Bronchial epithelial cell (primary cell): ENCODE measurements around the gene ITPRIP. TPM values are rescaled to one million over a fixed set of nuclear protein-coding genes. Genes with fewer than 3 reads are reported as not detected.
A peak's percentile ranks its signal among the peaks of the same experiment; 100 is the strongest.

Experiments
- DNase-seq: peaks from one replicate; pipeline ENCODE4 v3.0.0-alpha.2; 2010; ENCODE audit warnings: low read depth
- FAIRE-seq: peaks from 2 replicates; lab custom pipeline; 2011; peaks lifted over from hg19 to GRCh38; lab: Jason Lieb, UNC
- H3K27me3 ChIP-seq: 2 replicates; pipeline ENCODE4 v1.5.1; 2011; ENCODE audit warnings: low read length; ENCODE audit not compliant: control insufficient read depth, insufficient read depth
- H3K36me3 ChIP-seq: 2 replicates; pipeline ENCODE4 v1.5.1; 2011; ENCODE audit warnings: low read length; ENCODE audit not compliant: control insufficient read depth, insufficient read depth
- H3K4me3 ChIP-seq: 2 replicates; pipeline ENCODE4 v1.5.1; 2011; ENCODE audit warnings: mild to moderate bottlenecking, low read depth, low read length, control low read depth
- total RNA-seq: library from RNA; depleted of rRNA; stranded (reverse); fragments of >200 nt; gene quantifications from 2 replicates; pipeline ENCODE4 v1.2.1, GENCODE V29; 2014
- TF ChIP-seq, protein P1 (sequence below): IDR thresholded peaks from 2 replicates; pipeline ENCODE4 v1.5.1; 2011; ENCODE audit warnings: mild to moderate bottlenecking, moderate library complexity, low read length, control low read depth, inconsistent platforms; ENCODE audit not compliant: insufficient read depth, severe bottlenecking

The ITPRIP gene
- total RNA-seq, 1 donor from 2014 or later: 12.9 TPM

DNA sequence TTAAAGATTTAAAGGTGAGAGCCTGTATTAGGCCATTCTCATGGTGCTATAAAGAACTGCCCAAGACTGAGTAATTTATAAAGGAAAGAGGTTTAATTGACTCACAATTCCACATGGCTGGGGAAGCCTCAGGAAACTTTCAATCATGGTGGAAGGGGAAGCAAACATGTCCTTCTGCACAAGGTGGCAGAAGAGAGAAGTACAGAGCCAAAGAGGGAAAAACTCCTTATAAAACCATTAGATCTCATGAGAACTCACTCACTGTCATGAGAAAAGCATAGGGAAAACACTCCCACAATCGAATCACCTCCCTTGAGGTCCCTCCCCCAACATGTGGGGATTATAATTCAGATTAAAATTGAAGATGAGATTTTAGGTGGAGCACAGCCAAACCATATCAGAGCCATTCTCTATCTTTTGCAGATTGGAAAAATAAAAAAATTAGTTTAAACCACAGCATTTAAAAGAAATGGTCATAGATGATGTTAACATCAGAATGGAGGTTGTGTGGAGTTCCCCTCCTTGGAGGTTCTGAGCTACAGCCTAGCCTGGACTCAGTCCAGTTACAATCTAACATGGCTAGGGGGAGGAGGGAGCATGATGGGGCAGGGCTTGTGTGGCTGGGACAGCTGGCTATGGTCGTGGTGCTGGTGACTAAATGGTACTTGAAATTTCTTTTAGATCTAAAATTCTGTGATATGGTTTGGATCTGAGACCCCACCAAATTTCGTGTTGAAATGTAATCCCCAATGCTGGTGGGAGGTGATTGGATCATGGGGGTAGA is 36.2 kb downstream of the ITPRIP start:
- TF ChIP-seq, protein P1, sequence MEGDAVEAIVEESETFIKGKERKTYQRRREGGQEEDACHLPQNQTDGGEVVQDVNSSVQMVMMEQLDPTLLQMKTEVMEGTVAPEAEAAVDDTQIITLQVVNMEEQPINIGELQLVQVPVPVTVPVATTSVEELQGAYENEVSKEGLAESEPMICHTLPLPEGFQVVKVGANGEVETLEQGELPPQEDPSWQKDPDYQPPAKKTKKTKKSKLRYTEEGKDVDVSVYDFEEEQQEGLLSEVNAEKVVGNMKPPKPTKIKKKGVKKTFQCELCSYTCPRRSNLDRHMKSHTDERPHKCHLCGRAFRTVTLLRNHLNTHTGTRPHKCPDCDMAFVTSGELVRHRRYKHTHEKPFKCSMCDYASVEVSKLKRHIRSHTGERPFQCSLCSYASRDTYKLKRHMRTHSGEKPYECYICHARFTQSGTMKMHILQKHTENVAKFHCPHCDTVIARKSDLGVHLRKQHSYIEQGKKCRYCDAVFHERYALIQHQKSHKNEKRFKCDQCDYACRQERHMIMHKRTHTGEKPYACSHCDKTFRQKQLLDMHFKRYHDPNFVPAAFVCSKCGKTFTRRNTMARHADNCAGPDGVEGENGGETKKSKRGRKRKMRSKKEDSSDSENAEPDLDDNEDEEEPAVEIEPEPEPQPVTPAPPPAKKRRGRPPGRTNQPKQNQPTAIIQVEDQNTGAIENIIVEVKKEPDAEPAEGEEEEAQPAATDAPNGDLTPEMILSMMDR: no peak
- FAIRE-seq: no peak
- H3K27me3 ChIP-seq: no peaks in the 10 kb centered on the region

DNA sequence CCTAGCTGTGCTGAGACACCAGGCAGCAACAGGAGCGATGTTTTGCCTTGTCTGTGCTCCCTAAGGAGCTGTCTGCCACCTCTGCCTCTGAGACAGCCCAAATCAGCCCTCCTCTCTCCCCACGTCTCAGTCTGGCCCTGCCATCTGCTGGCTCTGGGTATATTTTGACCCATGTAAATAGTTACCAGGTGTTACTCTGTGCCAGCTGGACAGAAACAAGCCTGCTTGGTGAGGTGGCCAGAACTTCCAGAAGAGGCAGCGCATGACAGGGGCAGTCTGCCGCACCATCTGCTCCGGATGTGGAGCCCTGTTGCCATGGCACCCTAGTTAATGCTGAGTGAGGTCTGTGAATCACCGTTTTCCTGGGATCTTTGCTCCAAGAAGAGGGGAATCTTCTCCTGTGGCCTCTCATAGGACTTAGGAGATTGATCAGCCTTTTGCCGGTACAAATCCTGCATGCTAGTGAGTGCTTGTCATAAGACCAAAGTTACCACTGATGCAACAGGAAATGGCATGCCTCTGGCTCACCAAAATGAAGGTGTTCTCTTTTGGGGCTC is 37.5 kb downstream of the ITPRIP start:
- Histone ChIP-seq H3K36me3 (no peaks in the 10 kb centered on the region), H3K4me3 (no peak overlapping the region), H3K27me3 (no peaks in the 10 kb centered on the region)
- TF ChIP-seq, protein P1: no peak
- DNase-seq (peak; percentile 91), FAIRE-seq (no peak)

More for the DNA sequence above, 36.2 kb downstream of the ITPRIP start:
- no peaks in the 10 kb centered on the region for H3K36me3 ChIP-seq
- no peak overlapping the region for H3K4me3 ChIP-seq
- no peak for DNase-seq

DNA sequence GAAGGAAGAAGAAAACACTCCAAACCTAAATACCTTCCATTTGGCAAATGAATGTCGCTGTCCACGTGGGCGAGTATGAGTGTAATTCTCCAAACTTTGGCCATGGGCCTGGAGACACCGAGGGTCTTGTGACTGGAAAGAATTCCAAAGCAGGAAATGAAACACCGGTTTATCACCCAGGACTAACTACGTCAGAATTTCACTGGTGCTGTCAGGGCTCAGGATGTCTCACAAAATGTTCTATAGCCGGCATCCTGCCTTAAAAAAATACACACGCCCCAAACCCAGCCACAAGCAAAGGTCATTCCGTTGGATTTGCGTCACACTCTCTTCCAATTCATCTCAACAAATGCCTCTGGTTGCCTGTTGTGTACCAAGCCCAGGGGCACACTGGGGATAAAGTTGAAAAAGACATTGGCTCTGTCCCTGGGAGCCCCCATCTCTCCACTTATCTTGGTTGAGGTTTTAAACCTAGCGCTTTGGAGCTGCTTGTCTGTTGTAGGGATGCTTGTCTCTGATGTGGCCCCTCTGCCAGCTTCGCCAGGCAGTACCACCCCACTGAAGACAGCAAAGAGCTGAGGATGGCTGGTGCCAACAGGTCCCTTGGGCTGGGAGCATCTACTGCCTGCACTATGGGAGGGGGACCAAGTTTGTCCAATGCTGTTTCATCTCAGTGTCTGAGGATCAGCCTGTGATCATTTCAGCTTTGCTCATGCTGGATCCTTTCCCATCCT is 38.1 kb downstream of the ITPRIP start:
- TF ChIP-seq, protein P1: no peak
- FAIRE-seq (no peak), DNase-seq (peak; percentile 73)
- Histone ChIP-seq H3K4me3 (no peak overlapping the region), H3K36me3 (no peaks in the 10 kb centered on the region), H3K27me3 (no peaks in the 10 kb centered on the region)

DNA sequence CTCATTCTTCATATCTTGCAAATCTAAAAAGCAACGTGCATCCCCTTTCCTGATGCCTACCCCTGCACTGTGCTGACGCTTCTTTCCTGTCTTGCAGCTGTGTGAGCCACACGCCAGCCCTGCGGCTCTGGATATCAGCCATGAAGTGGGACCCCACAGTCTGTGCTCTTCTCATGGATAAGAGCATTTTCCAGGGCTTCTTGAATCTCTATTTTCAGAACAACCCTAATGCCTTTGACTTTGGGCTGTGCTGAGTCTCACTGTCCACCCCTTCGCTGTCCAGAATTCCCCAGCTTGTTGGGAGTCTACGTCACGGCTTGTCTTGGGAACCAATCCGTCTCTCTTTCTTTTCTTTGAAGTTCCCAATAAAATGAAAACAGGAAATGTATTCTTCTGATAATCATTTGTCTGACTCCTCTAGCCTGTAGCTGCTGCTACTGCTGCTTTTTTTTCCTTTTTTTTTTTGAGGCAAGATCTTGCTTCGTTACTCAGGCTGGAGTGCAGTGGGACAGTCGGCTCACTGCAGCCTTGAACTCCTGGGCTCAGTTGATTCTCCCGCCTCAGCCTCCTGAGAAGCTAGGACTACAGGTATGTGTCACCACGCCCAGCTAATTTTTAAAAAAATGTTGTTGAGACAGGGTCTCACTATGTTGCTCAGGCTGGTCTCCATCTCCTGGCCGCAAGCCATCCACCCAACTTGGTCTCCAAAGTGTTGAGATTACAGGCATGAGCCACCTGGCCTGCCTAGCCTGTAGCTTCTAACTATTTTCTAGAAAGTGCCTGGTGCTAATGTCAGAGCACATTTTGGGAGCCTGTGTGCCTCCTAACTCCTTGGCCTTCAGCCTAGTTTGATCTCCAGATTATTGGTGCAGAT is 39.0 kb downstream of the ITPRIP start:
- Histone ChIP-seq H3K36me3 (no peaks in the 10 kb centered on the region), H3K4me3 (no peak overlapping the region), H3K27me3 (no peaks in the 10 kb centered on the region)
- TF ChIP-seq, protein P1: no peak
- no peak for DNase-seq
- FAIRE-seq: no peak
